Stimulated activated CD4-positive, alpha-beta T cell treated with anti-CD3 and anti-CD28 coated beads, TNF-alpha, amount 100 ng/mL, for 4 hours (primary cell): ENCODE data around the gene MECR.
"Not testable (repeated sequence)": the region's sequence is repeated elsewhere in the genome, so short reads cannot be mapped to it uniquely, and the experiment has no call there.

Experiments
- DNase-seq, 3 experiments: peaks; one replicate each; pipeline ENCODE4 v3.0.0-alpha.2; 2020; ENCODE audit warnings: low read depth in 3 of 3

The MECR gene

DNA sequence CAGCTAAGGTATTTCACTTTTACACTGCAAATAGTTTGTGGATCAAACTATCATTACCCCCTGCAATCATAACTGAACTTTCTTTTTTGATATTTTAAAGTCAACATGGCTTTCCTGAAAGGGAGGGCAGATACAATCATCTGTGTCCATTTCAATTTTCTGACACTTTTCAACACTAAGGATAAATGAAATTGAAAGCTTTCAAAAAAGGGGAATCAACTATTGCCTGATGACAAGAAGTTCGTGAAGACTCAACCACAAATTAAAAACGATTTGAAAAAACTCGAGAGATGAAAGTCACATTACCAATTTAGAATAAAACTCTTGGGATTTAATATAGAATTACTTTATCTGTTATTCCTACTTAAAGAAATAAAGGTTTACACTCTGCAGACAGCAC lies 60.8 kb downstream of the MECR start:
- DNase-seq = no peak

DNA sequence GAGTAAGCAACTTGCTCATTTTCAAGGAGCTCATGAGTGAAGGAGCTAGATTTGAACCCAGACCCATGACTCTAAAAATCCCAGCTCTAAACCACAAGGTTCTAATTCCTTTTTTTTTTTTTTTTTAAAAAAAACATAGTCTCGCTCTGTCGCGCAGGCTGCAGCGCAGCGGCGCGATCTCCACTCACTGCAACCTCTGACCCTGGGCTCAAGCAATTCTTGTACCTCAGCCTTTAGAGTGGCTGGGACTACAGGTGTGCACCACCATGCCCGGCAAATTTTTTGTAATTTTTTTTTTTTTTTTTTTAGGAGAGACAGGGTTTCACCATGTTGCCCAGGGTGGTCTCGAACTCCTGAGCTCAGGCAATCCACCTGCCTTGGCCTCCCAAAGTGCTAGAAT lies 62.8 kb downstream of the MECR start:
- no peak for DNase-seq

DNA sequence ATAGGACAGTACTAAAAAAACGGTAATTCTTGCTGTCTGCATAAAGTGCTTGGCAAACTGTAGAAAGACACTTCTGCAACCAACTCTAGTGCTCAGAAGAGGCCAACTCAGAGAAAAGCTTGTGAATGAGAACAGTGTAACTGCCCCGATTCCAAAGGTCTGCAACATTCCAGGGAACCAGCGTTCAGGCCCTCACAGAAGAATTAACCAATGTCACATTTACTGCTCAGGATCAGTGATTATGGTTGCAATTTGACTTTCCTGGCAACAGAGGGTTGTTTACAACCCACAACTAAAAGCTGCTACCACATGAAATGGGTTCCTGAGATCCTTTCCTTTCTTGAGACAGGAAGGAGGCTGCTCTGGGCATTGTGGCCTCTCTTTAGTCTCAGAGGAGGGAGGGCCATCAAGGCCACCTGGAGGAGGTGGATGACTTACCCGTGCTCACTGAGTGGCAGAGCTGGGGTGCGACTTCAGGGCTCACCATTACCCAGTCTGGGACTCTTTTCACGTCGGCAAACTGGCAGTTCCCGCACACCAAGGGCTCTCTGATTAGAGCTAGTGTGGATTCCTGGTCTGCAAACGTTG lies 64.3 kb downstream of the MECR start:
- DNase-seq = no peak

DNA sequence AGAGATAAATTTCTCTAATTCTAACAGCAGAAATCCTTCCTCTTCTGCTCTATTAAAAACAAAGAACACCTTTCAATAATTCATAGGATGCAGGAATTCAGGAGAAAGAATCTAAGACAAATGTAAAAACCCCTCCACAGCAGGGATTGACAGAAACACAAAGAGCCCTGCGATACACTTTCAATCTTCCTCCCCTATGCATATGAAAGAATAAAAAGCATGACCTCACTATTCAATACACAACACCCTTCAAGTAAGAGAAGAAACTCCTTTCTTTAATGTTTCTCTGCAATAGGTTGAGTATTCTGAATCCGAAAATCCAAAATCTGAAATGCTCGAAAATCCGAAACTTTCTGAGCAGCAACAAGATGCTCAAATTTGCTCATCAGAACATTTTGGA lies 66.1 kb downstream of the MECR start:
- DNase-seq = no peak

DNA sequence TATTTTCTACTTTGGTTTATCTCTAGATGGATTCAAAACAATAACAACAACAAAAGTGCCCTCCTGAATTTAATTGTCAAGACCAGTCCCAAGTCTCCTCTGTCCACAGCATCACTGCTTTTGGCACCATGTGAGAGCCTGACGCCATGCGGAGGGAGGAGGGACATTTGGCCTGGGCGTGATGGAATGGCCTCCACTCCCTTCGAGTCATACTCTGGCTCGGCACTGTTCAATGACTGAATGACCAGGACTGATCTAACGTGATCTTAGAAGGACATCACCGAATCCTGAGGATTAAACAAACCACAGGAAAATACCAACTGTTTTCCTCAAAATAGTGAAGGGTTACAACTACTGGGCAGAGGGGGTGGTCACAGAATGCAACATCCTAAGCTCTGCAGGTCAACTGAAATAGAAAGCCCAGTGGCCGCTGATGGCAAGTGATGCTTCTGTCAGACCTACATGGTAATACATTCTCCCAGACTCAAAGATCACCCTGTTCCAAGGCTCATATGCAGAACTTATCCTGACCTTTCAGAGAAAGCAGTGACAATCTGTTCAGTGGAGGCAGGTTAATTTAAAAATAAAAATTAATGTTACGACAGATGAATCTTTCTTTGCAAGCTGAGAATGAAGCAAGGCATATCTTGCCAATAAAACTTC lies 68.1 kb downstream of the MECR start:
- no peak for DNase-seq

DNA sequence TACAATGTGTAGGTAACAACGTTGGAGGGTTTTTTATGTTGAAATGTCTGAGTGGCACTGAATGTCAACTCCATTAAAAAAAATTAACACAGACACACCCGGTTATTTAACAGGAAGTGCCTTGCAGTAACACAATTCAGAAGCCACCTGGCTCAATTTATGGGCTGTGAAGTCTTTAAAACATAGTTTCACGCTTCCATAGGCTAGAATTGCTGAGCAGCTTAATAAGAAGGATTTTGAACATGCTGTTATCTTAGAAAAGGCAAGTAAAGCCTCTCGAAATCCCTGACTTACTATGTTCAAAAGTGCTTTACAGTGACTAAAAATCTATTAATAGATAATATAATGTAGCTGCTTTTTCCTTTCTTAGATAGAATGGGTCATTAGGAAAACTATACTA lies 68.7 kb downstream of the MECR start:
- DNase-seq = no peak

DNA sequence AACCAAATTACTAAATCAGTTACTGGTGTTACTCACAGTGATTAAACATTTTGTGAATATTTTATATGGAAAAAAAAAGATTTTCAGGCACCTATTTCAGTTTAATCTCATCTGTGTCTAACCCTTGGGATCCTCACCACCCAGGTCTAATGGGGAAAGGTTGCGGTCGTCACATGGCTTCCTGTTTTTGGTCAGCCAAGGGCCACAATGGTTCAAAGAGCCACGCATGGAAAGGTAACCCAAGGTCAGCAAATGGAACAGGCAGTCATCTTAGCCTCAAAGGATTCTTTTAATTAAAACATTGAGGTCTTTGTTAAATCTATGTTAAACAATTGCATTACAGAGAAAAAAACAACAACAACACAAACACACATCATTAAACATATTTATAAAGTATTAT lies 71.0 kb downstream of the MECR start:
- DNase-seq = no peak

DNA sequence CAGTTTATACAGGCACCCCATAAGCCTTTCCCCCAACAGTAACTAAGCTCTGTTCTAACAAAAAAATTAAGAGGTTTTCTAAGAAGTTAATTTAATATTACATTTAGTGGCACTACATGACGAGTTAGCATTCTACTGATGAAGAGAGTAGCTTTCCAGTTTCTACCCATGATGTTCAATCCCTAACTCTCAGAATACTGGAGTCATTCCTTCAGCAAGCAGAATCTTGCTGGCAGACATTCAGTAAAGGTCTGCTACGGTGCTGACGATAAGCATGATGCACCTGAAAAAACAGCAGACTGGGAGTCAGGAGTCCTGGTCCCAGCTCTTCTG lies 73.5 kb downstream of the MECR start:
- no peak for DNase-seq

DNA sequence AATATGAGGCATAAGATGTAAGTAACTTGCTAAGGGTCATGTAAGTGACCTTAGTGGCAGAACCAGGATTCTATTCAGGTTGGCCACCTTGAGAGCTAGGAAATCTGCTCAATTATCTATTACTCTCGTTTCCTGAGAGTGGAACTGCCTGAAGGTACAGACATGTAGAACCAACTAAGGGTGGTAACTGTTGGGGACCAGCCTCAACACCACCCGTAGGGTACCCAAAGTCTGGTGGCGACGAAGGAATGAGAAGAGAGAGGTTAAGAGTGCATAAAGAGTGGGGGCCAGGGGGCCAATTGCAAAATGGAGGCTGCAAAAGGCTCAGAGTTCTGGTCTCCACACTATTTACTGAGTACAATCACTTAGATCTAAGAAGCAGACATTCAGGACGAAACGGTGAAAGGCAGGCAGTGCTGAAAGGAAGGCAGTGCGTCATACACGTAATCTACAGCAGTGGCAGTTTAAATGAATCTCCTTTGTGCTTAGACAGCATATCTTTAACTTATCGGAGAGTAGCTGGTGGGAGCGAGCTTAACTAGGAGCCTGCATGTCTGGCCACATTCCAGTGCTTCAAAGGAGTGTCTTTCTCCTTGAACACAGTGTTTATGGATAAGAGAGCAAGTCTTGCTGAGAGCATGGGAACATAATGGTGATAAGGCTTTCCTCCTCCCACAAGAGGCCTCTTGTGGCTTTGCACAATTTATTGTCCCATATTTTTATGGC lies 74.0 kb downstream of the MECR start:
- no peak for DNase-seq

DNA sequence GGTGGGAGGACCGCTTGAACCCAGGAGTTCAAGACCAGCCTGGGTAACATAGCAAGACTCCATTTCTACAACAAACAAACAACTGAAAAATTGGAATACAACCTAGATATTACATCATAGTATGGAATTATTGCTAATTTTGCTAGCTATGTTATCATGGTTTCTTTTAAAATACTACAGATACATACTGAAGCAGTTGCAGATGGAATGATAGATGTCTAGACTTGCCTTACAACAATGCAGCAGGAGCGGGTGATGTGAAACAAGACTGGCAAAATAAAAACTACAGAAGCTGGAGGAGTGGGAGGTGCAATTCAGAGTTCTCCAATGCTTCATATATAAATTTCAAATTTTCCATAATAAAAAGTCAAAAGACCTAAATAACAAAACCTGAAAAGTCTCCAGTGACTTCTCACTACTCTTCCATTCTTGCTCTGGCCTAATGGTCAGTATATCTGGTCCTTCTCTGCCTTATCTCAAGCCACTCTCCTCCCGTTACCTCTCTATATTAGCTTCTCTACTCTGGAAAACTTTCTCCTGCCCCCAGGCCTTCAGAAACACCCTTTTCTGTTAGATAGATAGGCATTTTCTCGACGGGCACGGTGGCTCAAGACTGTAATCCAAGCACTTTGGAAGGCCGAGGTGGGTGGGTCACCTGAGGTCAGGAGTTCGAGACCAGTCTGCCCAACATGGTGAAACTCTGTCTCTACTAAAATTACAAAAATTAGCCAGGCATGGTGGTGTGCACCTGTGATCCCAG lies 78.5 kb downstream of the MECR start:
- DNase-seq = no peak

DNA sequence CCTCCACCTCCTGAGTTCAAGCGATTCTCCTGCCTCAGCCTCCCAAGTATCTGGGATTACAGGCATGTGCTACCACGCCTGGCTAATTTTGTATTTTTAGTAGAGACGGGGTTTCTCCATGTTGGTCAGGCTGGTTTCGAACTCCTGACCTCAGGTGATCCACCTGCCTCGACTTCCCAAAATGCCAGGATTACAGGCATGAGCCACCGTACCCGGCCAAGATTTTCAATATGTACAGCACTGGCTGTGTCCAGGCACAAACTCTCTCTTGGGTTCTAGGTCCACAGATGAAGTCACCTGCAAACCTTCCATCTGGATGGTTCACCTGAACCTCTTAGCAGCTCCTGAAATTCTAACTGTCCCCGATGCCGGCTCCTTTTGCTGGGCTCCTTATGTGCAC lies 80.4 kb downstream of the MECR start:
- not testable (repeated sequence) for DNase-seq

DNA sequence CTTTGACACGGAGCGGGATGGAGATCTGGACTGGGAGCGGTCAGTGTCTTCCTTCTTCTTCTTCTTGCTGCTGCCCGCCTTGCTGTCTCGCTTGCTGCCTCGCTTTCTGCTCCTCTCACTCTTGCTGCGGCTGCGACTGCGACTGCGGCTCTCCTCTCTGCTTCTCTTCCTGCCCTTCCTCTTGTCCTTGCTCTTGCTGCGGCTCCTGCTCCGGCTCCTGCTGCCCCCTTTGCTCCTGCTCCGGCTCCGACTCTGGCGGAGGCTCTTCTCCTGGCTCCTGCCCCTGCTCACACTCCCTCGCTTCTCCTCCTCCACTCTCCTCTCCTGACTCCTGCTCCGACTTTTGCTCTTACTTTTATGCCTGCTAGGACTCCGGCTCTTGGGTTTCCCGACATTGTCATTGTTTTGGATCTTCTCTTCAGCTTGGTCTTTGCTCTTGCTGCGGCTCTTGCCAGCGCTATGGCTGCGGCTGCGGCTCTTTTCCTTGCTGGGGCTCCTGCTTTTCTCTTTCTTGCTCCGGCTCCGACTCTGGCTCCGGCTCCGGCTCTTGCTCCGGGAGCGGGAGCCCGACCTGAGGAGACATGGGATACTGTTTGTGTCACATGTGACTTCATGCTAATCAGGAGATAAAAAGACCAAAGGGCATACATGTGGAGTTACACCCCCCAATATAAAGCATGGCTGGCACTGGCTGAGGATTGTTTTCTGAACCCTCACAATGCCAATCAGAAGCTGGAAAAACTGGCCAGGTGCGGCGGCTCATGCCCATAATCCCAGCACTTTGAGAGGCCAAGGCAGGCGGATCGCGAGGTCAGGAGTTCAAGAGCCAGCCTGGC lies 81.9 kb downstream of the MECR start:
- no peak for DNase-seq

DNA sequence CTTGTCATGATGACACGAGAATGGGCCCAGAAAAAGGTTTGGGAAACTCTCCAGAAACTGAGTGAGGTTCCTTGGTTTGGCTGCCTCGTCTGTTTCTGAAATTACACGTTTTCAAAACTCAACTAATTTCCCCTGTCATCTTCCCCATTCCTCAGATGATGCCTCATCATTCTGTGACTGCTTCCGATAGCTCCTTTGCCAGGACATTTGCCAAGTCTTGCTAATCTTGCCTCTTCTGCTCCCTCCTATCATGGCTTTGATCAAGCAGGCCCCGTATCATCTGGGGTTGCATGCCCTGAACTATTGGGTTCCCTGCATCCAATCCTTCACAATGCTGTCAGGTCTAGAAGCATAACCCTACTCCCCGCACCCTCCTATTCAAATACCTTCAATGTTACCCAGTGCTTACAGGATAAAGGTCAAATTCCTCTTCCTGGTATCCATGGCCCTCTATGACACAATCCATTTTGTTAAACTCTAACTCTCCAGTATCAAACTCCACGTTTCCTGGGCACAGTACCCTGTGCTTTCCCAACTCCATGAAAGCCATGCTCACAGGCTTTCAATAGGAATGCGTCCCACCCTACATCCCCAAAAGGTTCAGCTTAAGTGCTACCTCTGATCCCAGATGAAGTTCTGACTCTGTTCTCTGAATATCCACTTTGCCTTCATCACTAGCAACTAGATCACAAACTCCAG lies 84.8 kb downstream of the MECR start:
- DNase-seq = no peak

DNA sequence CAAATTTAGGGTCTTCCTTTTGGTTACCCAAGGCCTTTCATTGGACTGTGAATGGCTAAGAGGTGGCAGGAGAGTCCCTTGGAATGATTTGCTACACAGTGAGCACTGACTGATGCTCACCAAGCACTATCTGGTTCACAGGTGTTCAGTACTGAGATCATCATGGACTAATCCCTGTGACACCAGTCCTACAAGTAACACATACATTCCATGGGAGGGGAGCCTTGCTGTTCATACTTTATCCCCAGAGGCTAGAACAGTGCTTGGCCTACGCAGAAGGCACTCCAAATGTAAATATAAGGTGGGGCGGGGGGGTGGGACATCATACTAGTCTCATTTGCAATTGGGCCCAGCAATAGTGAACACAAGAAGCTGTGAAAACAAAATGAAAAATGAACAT lies 86.6 kb downstream of the MECR start:
- DNase-seq = no peak

DNA sequence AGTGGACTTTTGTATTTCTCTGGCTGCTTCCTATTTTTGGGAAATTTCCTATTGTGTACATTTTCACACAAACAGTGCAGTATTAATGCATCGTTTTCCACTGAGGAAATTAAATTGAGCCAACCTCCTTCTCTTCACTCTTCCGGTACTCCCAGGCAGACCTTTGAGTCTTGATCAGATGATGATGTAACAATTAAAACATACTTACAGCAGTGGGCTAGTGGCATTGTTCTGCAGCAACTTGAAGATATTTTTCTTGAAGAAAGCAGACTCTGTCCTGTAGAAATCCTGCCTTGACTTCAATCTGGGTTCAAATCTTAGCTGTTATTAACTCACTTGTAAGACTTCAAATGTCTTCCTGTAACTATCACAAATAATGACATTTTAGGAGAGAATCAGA lies 88.0 kb downstream of the MECR start:
- no peak for DNase-seq
